Activated CD4-positive, alpha-beta T cell treated with anti-CD3 and anti-CD28 coated beads for 36 hours (primary cell): ENCODE measurements around the gene SMIM24. TPM values are rescaled to one million over a fixed set of nuclear protein-coding genes. Genes with fewer than 3 reads are reported as not detected.
"Not testable (repeated sequence)": the region's sequence is repeated elsewhere in the genome, so short reads cannot be mapped to it uniquely, and the experiment has no call there.

ENCODE experiments used
- ATAC-seq: fragments of 200-7000 bp; cut with Tn5 transposase; one replicate; pipeline ENCODE4 v1.10.0; 2021; ENCODE audit warnings: mild to moderate bottlenecking, moderate library complexity
- CTCF ChIA-PET: fragments of 350-600 bp; sonication (Branson Sonifier 250); formaldehyde crosslinking; loops from one replicate; lab custom pipeline; 2021; ENCODE audit warnings: antibody characterized with exemption; lab: Charles Lee
- POLR2A ChIA-PET: fragments of 350-600 bp; sonication (Branson Sonifier 250); formaldehyde crosslinking; loops from one replicate; lab custom pipeline; 2021; ENCODE audit warnings: antibody characterized with exemption, inconsistent platforms; lab: Charles Lee
- DNase-seq: peaks from one replicate; pipeline ENCODE4 v3.0.0-alpha.2; 2020
- H3K27ac Mint-ChIP-seq: one replicate; pipeline ENCODE4 v1.8.0; 2021; ENCODE audit warnings: mixed read lengths
- H3K27me3 Mint-ChIP-seq: one replicate; pipeline ENCODE4 v1.8.0; 2021; ENCODE audit warnings: mixed read lengths
- H3K36me3 Mint-ChIP-seq: one replicate; pipeline ENCODE4 v1.8.0; 2021; ENCODE audit warnings: low read depth, mixed read lengths
- H3K4me1 Mint-ChIP-seq: one replicate; pipeline ENCODE4 v1.8.0; 2021; ENCODE audit warnings: mixed read lengths
- H3K4me3 Mint-ChIP-seq: one replicate; pipeline ENCODE4 v1.8.0; 2021; ENCODE audit warnings: mild to moderate bottlenecking, moderate library complexity, mixed read lengths
- H3K9me3 Mint-ChIP-seq: one replicate; pipeline ENCODE4 v1.8.0; 2021; ENCODE audit warnings: low read depth, mixed read lengths
- intact Hi-C, 2 experiments: fragments of 100-400 bp; cut with DNase I in 1 of 2; cut with micrococcal nuclease in 1 of 2; formaldehyde crosslinking; loops; one replicate each; pipeline versions ENCODE4 v1.14.2 to v1.15.1; 2022 to 2024; cut with DNase I, micrococcal nuclease
- total RNA-seq, 2 experiments: library from RNA; stranded (reverse); gene quantifications; one replicate each; pipeline ENCODE4 v1.2.3, GENCODE V29; 2021

The SMIM24 gene
- total RNA-seq, 2 experiments from 2014 or later: 0.49 TPM; not detected in 1

GRCh38 chr19:3458229-3459088 lies 21.9 kb downstream of the SMIM24 start:
- Mint-ChIP-seq H3K36me3 (peaks cover 5% of the 10 kb centered on the region), H3K9me3 (no peaks in the 10 kb centered on the region), H3K4me1 (no peaks in the 10 kb centered on the region), H3K27ac (no peak overlapping the region), H3K27me3 (no peaks in the 10 kb centered on the region), H3K4me3 (no peak overlapping the region)
- ATAC-seq: no peak
- ChIA-PET POLR2A (no interaction called here), CTCF (no interaction called here)
- intact Hi-C loops: no loop called here
- DNase-seq: no peak

GRCh38 chr19:3457528-3458228 lies 22.6 kb downstream of the SMIM24 start:
- CTCF ChIA-PET: no interaction called here
- POLR2A ChIA-PET: no interaction called here
- DNase-seq (no peak), ATAC-seq (no peak)
- Mint-ChIP-seq H3K4me3 (no peak overlapping the region), H3K9me3 (no peaks in the 10 kb centered on the region), H3K4me1 (no peaks in the 10 kb centered on the region), H3K27ac (no peak overlapping the region), H3K36me3 (peaks cover 9% of the 10 kb centered on the region), H3K27me3 (no peaks in the 10 kb centered on the region)
- intact Hi-C loops: no loop called here

GRCh38 chr19:3456925-3457527 lies 23.3 kb downstream of the SMIM24 start:
- DNase-seq (no peak), ATAC-seq (no peak)
- H3K4me1 Mint-ChIP-seq: no peaks in the 10 kb centered on the region
- ChIA-PET CTCF (interaction anchor here (0.6 kb wide), 1 partner anchor 226 kb away, joined by 3 read pairs; no protein-coding TSS in a partner anchor), POLR2A (no interaction called here)
- H3K27ac Mint-ChIP-seq: no peak overlapping the region
- no peaks in the 10 kb centered on the region for H3K9me3 Mint-ChIP-seq
- H3K27me3 Mint-ChIP-seq: no peaks in the 10 kb centered on the region
- intact Hi-C loops: no loop called here
- H3K4me3 Mint-ChIP-seq: no peak overlapping the region
- peaks cover 12% of the 10 kb centered on the region for H3K36me3 Mint-ChIP-seq

DNA sequence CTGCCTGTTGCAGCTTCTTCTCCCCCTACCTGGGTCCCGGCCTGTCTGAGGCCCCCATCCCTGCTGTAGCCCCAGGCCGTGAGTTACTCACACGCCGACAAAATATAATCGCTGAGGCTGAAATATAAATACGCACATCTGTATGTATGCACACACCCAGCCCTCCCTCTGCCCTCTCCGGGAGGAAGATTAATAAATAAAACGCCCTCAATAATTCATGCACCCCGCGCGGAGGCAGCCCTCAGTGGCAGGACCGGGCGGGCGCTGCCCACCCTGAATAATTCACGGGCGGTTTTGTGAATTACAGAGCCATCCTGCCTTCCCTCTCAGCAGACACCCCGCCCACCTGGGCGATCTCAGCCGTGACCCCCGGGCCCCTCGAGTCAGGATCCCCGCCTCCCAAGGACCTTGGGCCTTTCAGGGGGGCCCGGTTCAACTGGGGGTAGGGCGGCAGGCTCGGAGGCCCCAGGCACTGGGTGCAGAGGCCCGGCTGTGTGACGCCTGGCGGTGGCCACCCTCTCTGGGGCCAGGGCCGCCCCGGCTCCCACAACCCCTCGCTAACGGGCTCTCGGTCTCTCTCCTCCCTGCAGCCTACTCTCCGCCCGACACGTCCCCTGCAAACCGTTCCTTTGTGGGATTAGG lies 24.2 kb downstream of the SMIM24 start:
- CTCF ChIA-PET: interaction anchor here (0.6 to 0.7 kb wide), 2 partner anchors 8 to 225 kb away, joined by 3 read pairs; no protein-coding TSS in a partner anchor
- no peaks in the 10 kb centered on the region for H3K27me3 Mint-ChIP-seq

DNA sequence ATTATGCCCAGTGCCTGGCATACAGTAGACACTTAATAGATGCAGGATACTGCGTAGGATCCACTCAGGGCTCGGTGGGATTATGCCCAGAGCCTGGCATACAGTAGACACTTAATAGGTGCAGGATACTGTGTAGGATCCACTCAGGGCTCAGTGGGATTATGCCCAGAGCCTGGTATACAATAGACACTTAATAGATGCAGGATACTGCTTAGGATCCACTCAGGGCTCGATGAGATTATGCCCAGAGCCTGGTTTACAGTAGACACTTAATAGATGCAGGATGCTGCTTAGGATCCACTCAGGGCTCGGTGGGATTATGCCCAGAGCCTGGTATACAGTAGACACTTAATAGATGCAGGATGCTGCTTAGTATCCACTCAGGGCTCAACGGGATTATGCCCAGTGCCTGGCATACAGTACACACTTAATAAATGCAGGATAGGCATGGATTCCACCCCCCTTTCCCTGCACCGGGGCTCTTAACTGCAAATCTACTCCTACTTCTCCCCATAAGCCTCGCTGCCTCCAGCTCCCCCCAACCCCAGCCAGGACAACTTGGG lies 24.9 kb downstream of the SMIM24 start:
- intact Hi-C loops: no loop called here
- Mint-ChIP-seq H3K27me3 (no peaks in the 10 kb centered on the region), H3K27ac (no peak overlapping the region), H3K4me1 (no peaks in the 10 kb centered on the region), H3K36me3 (peaks cover 17% of the 10 kb centered on the region), H3K9me3 (no peaks in the 10 kb centered on the region), H3K4me3 (no peak overlapping the region)
- POLR2A ChIA-PET: no interaction called here
- DNase-seq (no peak), ATAC-seq (no peak)
- CTCF ChIA-PET: interaction anchor here (0.7 kb wide), 1 partner anchor 9 kb away, joined by 3 read pairs; no protein-coding TSS in a partner anchor

More for the DNA sequence above, 24.2 kb downstream of the SMIM24 start:
- ATAC-seq: no peak
- H3K9me3 Mint-ChIP-seq: no peaks in the 10 kb centered on the region
- peaks cover 14% of the 10 kb centered on the region for H3K36me3 Mint-ChIP-seq
- no peak for DNase-seq
- H3K4me3 Mint-ChIP-seq: no peak overlapping the region
- H3K27ac Mint-ChIP-seq: no peak overlapping the region
- H3K4me1 Mint-ChIP-seq: no peaks in the 10 kb centered on the region
- POLR2A ChIA-PET: no interaction called here
- intact Hi-C loops: no loop called here

DNA sequence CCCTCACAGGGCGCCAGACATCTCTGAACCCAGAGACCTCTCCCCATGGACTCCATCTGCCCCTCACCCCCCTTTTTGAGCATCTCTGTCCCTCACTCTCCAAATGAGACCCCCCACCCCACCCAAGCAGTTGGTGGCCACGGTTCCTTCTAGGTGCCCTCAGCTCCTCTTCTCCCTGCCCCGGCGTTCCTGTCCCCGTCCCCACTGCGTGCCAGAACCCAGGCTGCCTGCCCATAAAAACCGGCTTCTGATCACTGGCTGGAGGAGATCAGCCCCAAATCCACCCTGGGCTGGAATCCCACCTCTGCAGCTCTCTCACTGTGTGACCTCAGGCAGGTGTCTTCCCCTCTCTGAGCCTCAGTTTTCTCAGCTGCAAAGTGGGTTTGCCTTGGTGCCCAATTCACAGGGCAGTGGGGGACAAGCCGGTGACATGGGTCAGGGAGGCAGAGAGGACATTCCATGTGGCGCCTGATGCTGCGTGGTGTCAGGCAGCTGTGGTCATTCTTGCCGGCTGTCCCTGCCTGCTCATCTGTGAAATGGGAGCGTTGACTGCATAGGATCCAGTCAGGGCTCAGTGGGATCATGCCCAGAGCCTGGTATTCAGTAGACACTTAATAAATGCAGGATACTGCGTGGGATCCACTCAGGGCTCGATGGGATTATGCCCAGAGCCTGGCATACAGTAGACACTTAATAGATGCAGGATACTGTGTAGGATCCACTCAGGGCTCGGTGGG lies 25.5 kb downstream of the SMIM24 start:
- ChIA-PET CTCF (interaction anchor here (0.6 kb wide), 1 partner anchor 638 kb away, joined by 3 read pairs; no protein-coding TSS in a partner anchor), POLR2A (no interaction called here)
- H3K9me3 Mint-ChIP-seq: no peaks in the 10 kb centered on the region
- no peak overlapping the region for H3K4me3 Mint-ChIP-seq
- intact Hi-C loops: no loop called here
- DNase-seq: no peak
- ATAC-seq: no peak
- peaks cover 15% of the 10 kb centered on the region for H3K36me3 Mint-ChIP-seq
- no peaks in the 10 kb centered on the region for H3K4me1 Mint-ChIP-seq
- H3K27ac Mint-ChIP-seq: no peak overlapping the region
- H3K27me3 Mint-ChIP-seq: no peaks in the 10 kb centered on the region

DNA sequence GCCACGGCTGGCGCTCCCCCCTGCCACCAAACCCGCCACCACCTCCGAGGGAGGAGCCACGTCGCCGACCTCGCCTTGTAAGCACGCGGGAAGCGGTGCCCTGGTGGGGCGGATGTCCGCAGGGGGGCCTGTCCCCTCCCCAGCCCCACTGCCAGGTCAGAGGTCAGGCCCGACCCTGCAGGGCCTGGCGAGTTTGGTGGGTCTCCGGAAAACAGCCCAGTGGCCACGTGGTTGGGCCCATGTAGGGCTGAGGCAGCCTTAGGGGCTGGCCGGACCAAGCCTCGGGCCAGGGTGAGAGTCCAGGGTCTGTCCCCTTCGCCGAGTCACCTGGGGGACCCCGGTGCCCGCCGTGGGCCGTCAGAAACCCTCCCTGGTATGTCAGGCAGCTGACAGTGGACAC lies 26.5 kb downstream of the SMIM24 start:
- Mint-ChIP-seq H3K4me3 (no peak overlapping the region), H3K36me3 (peaks cover 17% of the 10 kb centered on the region), H3K27me3 (no peaks in the 10 kb centered on the region), H3K4me1 (no peaks in the 10 kb centered on the region), H3K27ac (no peak overlapping the region), H3K9me3 (no peaks in the 10 kb centered on the region)
- intact Hi-C loops: no loop called here
- ATAC-seq: no peak
- no peak for DNase-seq
- POLR2A ChIA-PET: no interaction called here
- CTCF ChIA-PET: no interaction called here

GRCh38 chr19:3452942-3453214 lies 27.4 kb downstream of the SMIM24 start:
- CTCF ChIA-PET: interaction anchor here (0.7 kb wide), 1 partner anchor 24 kb away, joined by 3 read pairs; no protein-coding TSS in a partner anchor
- DNase-seq, intact Hi-C loops, H3K27me3 Mint-ChIP-seq, H3K4me1 Mint-ChIP-seq, POLR2A ChIA-PET, H3K27ac Mint-ChIP-seq, ATAC-seq, H3K4me3 Mint-ChIP-seq, H3K9me3 Mint-ChIP-seq: not testable (repeated sequence)
- peaks cover 17% of the 10 kb centered on the region for H3K36me3 Mint-ChIP-seq

DNA sequence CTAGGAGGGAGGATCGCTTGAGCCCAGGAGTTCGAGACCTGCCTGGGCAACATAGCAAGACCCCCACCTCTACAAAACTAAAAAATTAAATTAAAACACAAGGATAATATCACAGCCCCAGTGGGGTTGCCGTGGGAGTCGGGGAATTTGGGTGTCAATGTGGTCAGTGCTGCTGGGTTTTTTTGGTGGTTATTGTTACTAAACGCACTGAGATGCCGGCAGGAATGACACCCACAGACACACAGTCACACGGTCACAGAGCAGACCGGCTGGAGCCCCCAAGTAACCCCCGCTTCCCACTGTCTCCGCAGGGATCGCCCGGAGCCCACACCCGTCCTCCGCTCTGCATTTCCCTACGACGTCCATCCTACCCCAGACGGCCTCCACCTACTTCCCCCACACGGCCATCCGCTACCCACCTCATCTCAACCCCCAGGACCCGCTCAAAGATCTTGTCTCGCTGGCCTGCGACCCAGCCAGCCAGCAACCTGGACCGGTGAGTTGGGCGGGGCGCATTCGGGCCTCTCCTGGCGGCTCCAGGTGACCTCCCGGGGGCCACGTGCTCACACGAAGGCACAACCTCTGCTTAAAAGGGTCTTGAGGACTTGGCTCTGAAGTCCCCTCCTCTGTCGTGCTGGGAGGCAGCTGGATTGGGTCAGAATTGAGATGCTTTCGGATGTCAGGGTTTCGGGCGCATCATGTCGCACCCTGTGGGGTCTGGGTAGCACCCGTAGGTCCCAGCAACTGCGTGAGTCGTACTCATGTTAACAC lies 28.0 kb downstream of the SMIM24 start:
- no peak for DNase-seq
- ChIA-PET POLR2A (no interaction called here), CTCF (no interaction called here)
- Mint-ChIP-seq H3K27me3 (no peaks in the 10 kb centered on the region), H3K36me3 (peaks cover 17% of the 10 kb centered on the region), H3K9me3 (no peaks in the 10 kb centered on the region), H3K27ac (no peak overlapping the region), H3K4me3 (no peak overlapping the region), H3K4me1 (no peaks in the 10 kb centered on the region)
- ATAC-seq: no peak
- intact Hi-C loops: no loop called here

DNA sequence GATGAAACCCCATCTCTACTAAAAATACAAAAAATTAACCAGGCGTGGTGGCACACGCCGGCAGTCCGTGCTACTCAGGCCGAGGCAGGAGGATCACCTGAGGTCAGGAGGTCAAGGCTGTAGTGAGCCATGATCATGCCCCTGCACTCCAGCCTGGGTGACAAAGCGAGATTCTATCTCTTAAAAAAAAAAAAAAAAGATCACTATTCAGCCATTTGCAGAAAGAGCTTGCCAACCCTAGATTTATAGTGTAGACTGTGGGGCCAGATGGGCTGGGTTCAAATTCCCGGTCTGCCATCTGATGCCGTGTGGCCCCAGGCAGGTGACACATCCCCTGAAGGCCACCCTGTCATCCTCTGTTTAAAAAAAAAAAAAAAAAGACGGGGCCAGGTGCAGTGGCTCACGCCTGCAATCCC lies 28.9 kb downstream of the SMIM24 start:
- Mint-ChIP-seq H3K27me3 (no peaks in the 10 kb centered on the region), H3K4me1 (no peaks in the 10 kb centered on the region), H3K27ac (no peak overlapping the region), H3K9me3 (no peaks in the 10 kb centered on the region), H3K4me3 (no peak overlapping the region), H3K36me3 (peaks cover 17% of the 10 kb centered on the region)
- ATAC-seq: no peak
- POLR2A ChIA-PET: no interaction called here
- no peak for DNase-seq
- intact Hi-C loops: no loop called here
- CTCF ChIA-PET: interaction anchor here (0.7 kb wide), 1 partner anchor 434 kb away, joined by 3 read pairs; no protein-coding TSS in a partner anchor
